ENCODE measurements around the gene ROBO2.
A peak's percentile ranks its signal among the peaks of the same experiment; 100 is the strongest.

Gene ROBO2

GRCh38 chr3:77436908-77437307 is 397.0 kb downstream of the ROBO2 start:
- DNase-seq, result no peak

- no peak for DNase-seq
Measured at GRCh38 chr3:77446084-77446483, 406.2 kb downstream of the ROBO2 start.

- no peak for DNase-seq
Measured at GRCh38 chr3:77446761-77447160, 406.9 kb downstream of the ROBO2 start.

GRCh38 chr3:77449459-77450350 is 409.8 kb downstream of the ROBO2 start:
- no peak for DNase-seq

GRCh38 chr3:77456431-77456830 is 416.5 kb downstream of the ROBO2 start:
- DNase-seq, result no peak

GRCh38 chr3:77456906-77457305 is 417.0 kb downstream of the ROBO2 start:
- no peak for DNase-seq

GRCh38 chr3:77459926-77460325 is 420.0 kb downstream of the ROBO2 start:
- DNase-seq, result no peak

- no peak for DNase-seq
Measured at GRCh38 chr3:77460326-77460725, 420.4 kb downstream of the ROBO2 start.

- no peak for DNase-seq
Measured at GRCh38 chr3:77462951-77463350, 423.1 kb downstream of the ROBO2 start.

GRCh38 chr3:77464111-77464688 is 424.3 kb downstream of the ROBO2 start:
- DNase-seq, result no peak

- DNase-seq, result no peak
Measured at GRCh38 chr3:77466562-77467115, 426.7 kb downstream of the ROBO2 start.

GRCh38 chr3:77467702-77468625 is 428.1 kb downstream of the ROBO2 start:
- DNase-seq, result no peak

GRCh38 chr3:77468626-77469020 is 428.7 kb downstream of the ROBO2 start:
- DNase-seq, result no peak

- DNase-seq, result peak; percentile 62
Measured at GRCh38 chr3:77475507-77475906, 435.6 kb downstream of the ROBO2 start.

- DNase-seq, result no peak
Measured at GRCh38 chr3:77479021-77479420, 439.1 kb downstream of the ROBO2 start.

GRCh38 chr3:77489216-77489615 is 449.3 kb downstream of the ROBO2 start:
- DNase-seq, result no peak

GRCh38 chr3:77491961-77492360 is 452.1 kb downstream of the ROBO2 start:
- no peak for DNase-seq

- DNase-seq, result no peak
Measured at GRCh38 chr3:77500721-77501120, 460.8 kb downstream of the ROBO2 start.

- DNase-seq, result no peak
Measured at GRCh38 chr3:77506384-77506783, 466.5 kb downstream of the ROBO2 start.

GRCh38 chr3:77513542-77513941 is 473.6 kb downstream of the ROBO2 start:
- no peak for DNase-seq

GRCh38 chr3:77514766-77515165 is 474.9 kb downstream of the ROBO2 start:
- no peak for DNase-seq

GRCh38 chr3:77524463-77524862 is 484.6 kb downstream of the ROBO2 start:
- no peak for DNase-seq
